ENCODE results near the gene FGD3. TPM values are rescaled to one million over a fixed set of nuclear protein-coding genes. Genes with fewer than 3 reads are reported as not detected.
A peak's percentile ranks its signal among the peaks of the same experiment; 100 is the strongest.

FGD3 gene
- total and polyA plus RNA-seq, 9 of the 15 experiments (the other 6 are each of a cell fraction or from before 2014, with no cell fraction given), result 0.07 to 1.3 (median 0.29) TPM

DNA sequence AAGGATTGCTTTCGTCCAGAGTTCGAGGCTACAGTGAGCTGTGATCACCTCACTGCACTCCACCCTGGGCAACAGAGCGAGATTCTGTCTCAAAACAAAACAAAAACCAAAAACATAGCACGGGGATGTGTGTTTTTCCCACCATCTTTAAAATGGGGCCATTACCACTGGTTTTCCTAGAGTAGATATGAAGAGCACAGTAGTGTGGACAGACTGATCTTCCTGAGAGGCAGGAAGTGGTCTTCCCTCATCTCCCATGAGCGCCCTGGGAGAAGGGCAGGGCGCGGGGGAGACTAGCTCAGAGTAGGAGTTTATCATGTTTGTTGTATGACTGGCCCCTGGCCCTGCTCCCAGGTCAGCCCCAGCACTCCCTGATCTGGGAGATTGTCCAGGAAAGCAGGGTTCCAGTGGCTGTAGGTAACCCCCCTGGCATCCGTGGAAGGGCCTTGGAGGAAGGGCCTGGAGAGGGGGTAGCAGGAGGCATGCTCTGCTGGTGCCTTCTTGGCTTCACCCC lies 113.5 kb downstream of the FGD3 start (continued):
- TF ChIP-seq CXXC5 (CRISPR knock-in tag; IDR thresholded peaks at IDR 0.05), result 0 out of 2 replicates have a peak, but pooled peaks have one; percentile 22
- peak; percentile 22 for TF ChIP-seq TAF1 (IDR thresholded peaks at IDR 0.05; ENCODE audit: control insufficient read depth, extremely low read depth, insufficient read depth, low read length, severe bottlenecking)
- no peak for TF ChIP-seq ARID4B (CRISPR knock-in tag; IDR thresholded peaks at IDR 0.05)
- peak in 1 of 2 experiments; percentile 89; a peak in 3 of 4 replicates for TF ChIP-seq RCOR1 (IDR thresholded peaks at IDR 0.05; ENCODE audit: borderline replicate concordance in 1 of 2, low read depth in 2 of 2, low read length in 2 of 2)
- peak; percentile 55; the same call in 1 of the 2 replicates for TF ChIP-seq ZNF57 (CRISPR knock-in tag; IDR thresholded peaks at IDR 0.05)
- TF ChIP-seq SMARCE1 (IDR thresholded peaks at IDR 0.05), result peak; percentile 85
- TF ChIP-seq NR2C1 (IDR thresholded peaks at IDR 0.05), result no peak
- peak; percentile 47; the same call in 1 of the 2 replicates for TF ChIP-seq NR2C1 (tag; IDR thresholded peaks at IDR 0.05)
- TF ChIP-seq TBL1XR1 (IDR thresholded peaks at IDR 0.05; ENCODE audit: low read length in 2 of 2), result no peak
- no peak for TF ChIP-seq ETV6 (IDR thresholded peaks at IDR 0.05; ENCODE audit: borderline replicate concordance in 1 of 2, low read depth in 2 of 2, low read length in 1 of 2)
- no peak for TF ChIP-seq ETV6 (CRISPR knock-in tag; IDR thresholded peaks at IDR 0.05; ENCODE audit: borderline replicate concordance)
- 0 out of 2 replicates have a peak, but pooled peaks have one; percentile 12 for TF ChIP-seq ZBTB2 (IDR thresholded peaks at IDR 0.05)
- TF ChIP-seq SPI1 (IDR thresholded peaks at IDR 0.05; ENCODE audit: borderline replicate concordance, low read depth, low read length), result peak; percentile 56; the same call in 1 of the 2 replicates
- TF ChIP-seq NEUROD1 (IDR thresholded peaks at IDR 0.05; ENCODE audit: borderline replicate concordance, low read depth, low read length, partially characterized antibody), result peak; percentile 36
- TF ChIP-seq, protein P1, sequence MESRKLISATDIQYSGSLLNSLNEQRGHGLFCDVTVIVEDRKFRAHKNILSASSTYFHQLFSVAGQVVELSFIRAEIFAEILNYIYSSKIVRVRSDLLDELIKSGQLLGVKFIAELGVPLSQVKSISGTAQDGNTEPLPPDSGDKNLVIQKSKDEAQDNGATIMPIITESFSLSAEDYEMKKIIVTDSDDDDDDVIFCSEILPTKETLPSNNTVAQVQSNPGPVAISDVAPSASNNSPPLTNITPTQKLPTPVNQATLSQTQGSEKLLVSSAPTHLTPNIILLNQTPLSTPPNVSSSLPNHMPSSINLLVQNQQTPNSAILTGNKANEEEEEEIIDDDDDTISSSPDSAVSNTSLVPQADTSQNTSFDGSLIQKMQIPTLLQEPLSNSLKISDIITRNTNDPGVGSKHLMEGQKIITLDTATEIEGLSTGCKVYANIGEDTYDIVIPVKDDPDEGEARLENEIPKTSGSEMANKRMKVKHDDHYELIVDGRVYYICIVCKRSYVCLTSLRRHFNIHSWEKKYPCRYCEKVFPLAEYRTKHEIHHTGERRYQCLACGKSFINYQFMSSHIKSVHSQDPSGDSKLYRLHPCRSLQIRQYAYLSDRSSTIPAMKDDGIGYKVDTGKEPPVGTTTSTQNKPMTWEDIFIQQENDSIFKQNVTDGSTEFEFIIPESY (CRISPR knock-in tag; IDR thresholded peaks at IDR 0.05), result no peak
- peak; percentile 79 for TF ChIP-seq SMARCA4 (IDR thresholded peaks at IDR 0.05)
- TF ChIP-seq MAZ (CRISPR knock-in tag; conservative IDR thresholded peaks at IDR 0.05 in 1 of 2, IDR thresholded peaks at IDR 0.05 in 1 of 2), result 0 out of 4 replicates have a peak, but pooled peaks of 1 of the 2 experiments have one; percentile 29
- TF ChIP-seq ZBTB17 (CRISPR knock-in tag; IDR thresholded peaks at IDR 0.05), result peak; percentile 71; the same call in 1 of the 2 replicates
- TF ChIP-seq, protein P2, sequence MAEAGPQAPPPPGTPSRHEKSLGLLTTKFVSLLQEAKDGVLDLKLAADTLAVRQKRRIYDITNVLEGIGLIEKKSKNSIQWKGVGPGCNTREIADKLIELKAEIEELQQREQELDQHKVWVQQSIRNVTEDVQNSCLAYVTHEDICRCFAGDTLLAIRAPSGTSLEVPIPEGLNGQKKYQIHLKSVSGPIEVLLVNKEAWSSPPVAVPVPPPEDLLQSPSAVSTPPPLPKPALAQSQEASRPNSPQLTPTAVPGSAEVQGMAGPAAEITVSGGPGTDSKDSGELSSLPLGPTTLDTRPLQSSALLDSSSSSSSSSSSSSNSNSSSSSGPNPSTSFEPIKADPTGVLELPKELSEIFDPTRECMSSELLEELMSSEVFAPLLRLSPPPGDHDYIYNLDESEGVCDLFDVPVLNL (CRISPR knock-in tag; IDR thresholded peaks at IDR 0.05; ENCODE audit: low read depth), result no peak

Measured in K562 (cell line).